Prostate gland (tissue), 2 donors: Measurements from ENCODE around the gene SAMM50.

Source experiments
- POLR2A ChIP-seq: fragments of 450-650 bp; IDR thresholded peaks from one replicate; pipeline ENCODE4 v1.6.1; 2016; ENCODE audit warnings: antibody characterized with exemption, mild to moderate bottlenecking
- TF ChIP-seq, protein P1 (sequence below), 4 experiments: fragments of 200-600 bp in 2 of 4; fragments of 450-650 bp in 2 of 4; sonication (generic) in 2 of 4; IDR thresholded peaks; 1 replicate in 3 of 4; 2 replicates in 1 of 4; pipeline ENCODE4 v1.5.1; 2016 to 2019; ENCODE audit warnings: antibody characterized with exemption in 4 of 4, mild to moderate bottlenecking in 2 of 4, moderate library complexity in 2 of 4

- TF ChIP-seq, protein P1, sequence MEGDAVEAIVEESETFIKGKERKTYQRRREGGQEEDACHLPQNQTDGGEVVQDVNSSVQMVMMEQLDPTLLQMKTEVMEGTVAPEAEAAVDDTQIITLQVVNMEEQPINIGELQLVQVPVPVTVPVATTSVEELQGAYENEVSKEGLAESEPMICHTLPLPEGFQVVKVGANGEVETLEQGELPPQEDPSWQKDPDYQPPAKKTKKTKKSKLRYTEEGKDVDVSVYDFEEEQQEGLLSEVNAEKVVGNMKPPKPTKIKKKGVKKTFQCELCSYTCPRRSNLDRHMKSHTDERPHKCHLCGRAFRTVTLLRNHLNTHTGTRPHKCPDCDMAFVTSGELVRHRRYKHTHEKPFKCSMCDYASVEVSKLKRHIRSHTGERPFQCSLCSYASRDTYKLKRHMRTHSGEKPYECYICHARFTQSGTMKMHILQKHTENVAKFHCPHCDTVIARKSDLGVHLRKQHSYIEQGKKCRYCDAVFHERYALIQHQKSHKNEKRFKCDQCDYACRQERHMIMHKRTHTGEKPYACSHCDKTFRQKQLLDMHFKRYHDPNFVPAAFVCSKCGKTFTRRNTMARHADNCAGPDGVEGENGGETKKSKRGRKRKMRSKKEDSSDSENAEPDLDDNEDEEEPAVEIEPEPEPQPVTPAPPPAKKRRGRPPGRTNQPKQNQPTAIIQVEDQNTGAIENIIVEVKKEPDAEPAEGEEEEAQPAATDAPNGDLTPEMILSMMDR (IDR thresholded peaks at IDR 0.05): no peak
- TF ChIP-seq POLR2A: no peak
These were observed 30.4 kb upstream of the SAMM50 start for GRCh38 chr22:43924877-43925276.
